ENCODE measurements around the gene PBXIP1. TPM values are rescaled to one million over a fixed set of nuclear protein-coding genes. Genes with fewer than 3 reads are reported as not detected.

Gene PBXIP1, protein sequence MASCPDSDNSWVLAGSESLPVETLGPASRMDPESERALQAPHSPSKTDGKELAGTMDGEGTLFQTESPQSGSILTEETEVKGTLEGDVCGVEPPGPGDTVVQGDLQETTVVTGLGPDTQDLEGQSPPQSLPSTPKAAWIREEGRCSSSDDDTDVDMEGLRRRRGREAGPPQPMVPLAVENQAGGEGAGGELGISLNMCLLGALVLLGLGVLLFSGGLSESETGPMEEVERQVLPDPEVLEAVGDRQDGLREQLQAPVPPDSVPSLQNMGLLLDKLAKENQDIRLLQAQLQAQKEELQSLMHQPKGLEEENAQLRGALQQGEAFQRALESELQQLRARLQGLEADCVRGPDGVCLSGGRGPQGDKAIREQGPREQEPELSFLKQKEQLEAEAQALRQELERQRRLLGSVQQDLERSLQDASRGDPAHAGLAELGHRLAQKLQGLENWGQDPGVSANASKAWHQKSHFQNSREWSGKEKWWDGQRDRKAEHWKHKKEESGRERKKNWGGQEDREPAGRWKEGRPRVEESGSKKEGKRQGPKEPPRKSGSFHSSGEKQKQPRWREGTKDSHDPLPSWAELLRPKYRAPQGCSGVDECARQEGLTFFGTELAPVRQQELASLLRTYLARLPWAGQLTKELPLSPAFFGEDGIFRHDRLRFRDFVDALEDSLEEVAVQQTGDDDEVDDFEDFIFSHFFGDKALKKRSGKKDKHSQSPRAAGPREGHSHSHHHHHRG
- polyA plus RNA-seq (2013, experiment 1 of 2) = 6.7 TPM
- polyA plus RNA-seq (2013, experiment 2 of 2) = 6.1 TPM

DNA sequence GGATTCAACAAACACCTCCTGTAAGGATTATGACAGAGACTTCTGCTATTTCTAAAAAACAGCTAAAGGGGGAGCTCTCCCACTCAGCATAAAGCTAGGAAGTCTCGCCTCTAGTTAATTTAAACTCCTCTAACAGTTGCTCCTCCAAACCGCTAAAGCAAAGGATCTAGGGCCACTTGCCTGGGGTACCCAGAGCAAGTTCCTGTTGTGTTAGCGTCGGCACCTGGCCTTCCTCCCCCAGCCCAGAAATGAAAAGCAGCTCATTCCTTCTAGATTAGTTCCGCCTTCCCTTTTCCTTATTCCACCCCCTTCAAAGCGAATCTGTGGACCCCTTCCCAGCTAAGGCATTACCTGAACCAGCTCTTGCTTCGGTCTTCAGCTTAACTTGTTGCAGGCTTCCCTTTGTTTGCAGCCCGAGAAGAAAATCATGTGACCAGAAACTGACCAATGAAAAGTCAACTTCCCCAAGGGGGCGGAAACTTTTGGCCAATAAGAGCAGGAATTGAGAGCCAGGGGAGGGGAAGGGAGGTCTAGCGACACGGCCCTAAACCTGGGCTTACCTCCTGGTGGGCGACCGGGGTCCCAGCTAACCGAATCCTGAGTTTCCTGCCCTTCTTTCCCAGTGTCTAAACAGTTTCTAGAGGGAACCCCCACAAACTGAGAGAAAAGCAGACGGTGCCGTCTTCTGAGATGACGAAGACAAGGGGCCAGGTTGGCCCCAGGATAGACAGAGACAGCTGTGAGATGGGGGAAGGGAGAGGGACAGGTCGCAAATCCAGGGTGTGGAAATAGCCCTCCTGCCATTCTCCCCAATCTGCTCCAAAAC, at the start of gene PBXIP1:
TSS of gene PBXIP1 (minus strand) at position 382 of the 826 bp plus-strand sequence. CDS start 2,378 bp downstream, outside the sequence.
- Histone ChIP-seq H3K9ac (ENCODE audit: low read length) (peak within 1 kb of the TSS; percentile 85), H3K56ac (ENCODE audit: low read length) (peak within 1 kb of the TSS; percentile 89), H3K79me1 (ENCODE audit: low read length) (peaks cover 7% of the 10 kb centered on the region), H3K27me3 (ENCODE audit: insufficient read depth, low read length, poor library complexity) (no peaks in the 10 kb centered on the region), H4K8ac (ENCODE audit: low read depth, low read length) (peak within 1 kb of the TSS; percentile 31), H2AK5ac (ENCODE audit: low read length) (no peak within 1 kb of the TSS), H3K4me2 (ENCODE audit: low read length) (peak within 1 kb of the TSS; percentile 93), H2BK5ac (ENCODE audit: low read length) (peak within 1 kb of the TSS; percentile 63), H2BK120ac (ENCODE audit: low read depth, low read length) (no peak within 1 kb of the TSS), H3K36me3 (ENCODE audit: control insufficient read depth, insufficient read depth, low read length) (no peaks in the 10 kb centered on the region), H3K79me2 (ENCODE audit: control insufficient read depth, insufficient read depth, low read length) (peaks cover 6% of the 10 kb centered on the region), H3K4me3 (ENCODE audit: low read length) (peak within 1 kb of the TSS; percentile 67), H2BK15ac (replicated peaks; ENCODE audit: low read depth) (no peak within 1 kb of the TSS), H3K27ac (ENCODE audit: low read depth, low read length) (peak within 1 kb of the TSS; percentile 86), H4K5ac (ENCODE audit: low read length) (no peak within 1 kb of the TSS), H3K4me1 (ENCODE audit: control insufficient read depth, low read depth, low read length) (peaks cover 11% of the 10 kb centered on the region), H3K18ac (ENCODE audit: low read length) (peak within 1 kb of the TSS; percentile 21), H3K23ac (ENCODE audit: low read length) (peak within 1 kb of the TSS; percentile 33), H3K4ac (ENCODE audit: low read depth, low read length) (no peak within 1 kb of the TSS)
- peak; percentile 99 for DNase-seq
- no CpG with 5 or more reads among the region's 18 CpGs for WGBS (ENCODE audit: extremely low coverage, insufficient coverage, low lambda C conversion rate)

DNA sequence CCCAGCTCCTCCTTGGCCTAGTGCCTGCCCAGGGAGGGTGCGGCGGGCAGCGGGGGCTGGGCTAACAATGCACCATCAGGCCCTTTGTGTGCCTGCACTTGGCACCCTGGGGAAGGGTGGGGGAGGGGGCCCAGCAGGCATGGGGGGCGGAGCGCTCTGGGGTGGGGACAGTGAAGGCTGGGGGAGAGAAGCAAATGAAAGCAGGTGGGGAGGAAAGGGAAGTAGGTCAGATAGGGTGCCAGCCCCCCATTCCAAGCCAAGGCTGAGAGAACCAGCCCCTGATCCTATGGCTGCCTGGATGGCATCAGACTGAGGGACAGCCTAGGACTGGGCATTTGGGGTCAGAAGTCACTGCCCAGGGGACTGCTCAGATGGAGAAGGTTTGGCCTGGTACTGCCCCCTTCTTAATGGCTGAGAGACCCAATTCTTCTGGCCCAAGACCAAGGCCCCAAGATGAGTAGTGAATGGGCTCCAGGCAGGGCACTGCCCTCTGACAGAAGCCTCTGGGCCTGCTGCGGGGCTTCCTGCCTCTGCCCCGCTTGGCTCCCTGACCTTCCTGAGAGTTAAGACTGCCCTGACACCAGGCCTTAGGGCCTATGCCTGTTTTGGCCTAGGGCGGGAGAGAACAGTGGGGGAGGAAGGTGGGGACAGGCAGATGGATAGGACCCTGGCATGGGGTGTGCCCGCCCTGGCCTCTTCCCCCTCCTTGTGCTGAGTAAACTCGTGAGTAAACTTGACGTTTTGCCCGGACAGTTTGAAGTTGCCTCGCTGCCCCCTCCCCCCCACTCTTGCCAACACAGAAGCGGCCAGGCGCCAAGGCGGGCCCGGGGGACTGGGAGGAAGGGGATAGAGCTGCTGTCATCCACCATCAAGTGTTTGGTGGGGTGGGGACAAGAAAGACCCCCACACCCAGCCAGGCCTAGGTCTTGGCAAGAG, 49.4 kb upstream of the PBXIP1 start:
- no peak overlapping the region for H2BK15ac ChIP-seq (replicated peaks; ENCODE audit: low read depth)
- no peak overlapping the region for H2AK5ac ChIP-seq (ENCODE audit: low read length)
- no peak overlapping the region for H3K4ac ChIP-seq (ENCODE audit: low read depth, low read length)
- H3K4me3 ChIP-seq (ENCODE audit: low read length) = no peak overlapping the region
- H3K27me3 ChIP-seq (ENCODE audit: insufficient read depth, low read length, poor library complexity) = no peaks in the 10 kb centered on the region
- no peak overlapping the region for H3K18ac ChIP-seq (ENCODE audit: low read length)
- H3K36me3 ChIP-seq (ENCODE audit: control insufficient read depth, insufficient read depth, low read length) = no peaks in the 10 kb centered on the region
- peaks cover 15% of the 10 kb centered on the region for H3K4me1 ChIP-seq (ENCODE audit: control insufficient read depth, low read depth, low read length)
- no peak overlapping the region for H3K9ac ChIP-seq (ENCODE audit: low read length)
- peak overlapping the region; percentile 17 for H3K56ac ChIP-seq (ENCODE audit: low read length)
- no peak overlapping the region for H3K27ac ChIP-seq (ENCODE audit: low read depth, low read length)
- H4K8ac ChIP-seq (ENCODE audit: low read depth, low read length) = no peak overlapping the region
- WGBS (ENCODE audit: extremely low coverage, insufficient coverage, low lambda C conversion rate) = no CpG with 5 or more reads among the region's 17 CpGs
- no peak overlapping the region for H4K5ac ChIP-seq (ENCODE audit: low read length)
- peaks cover 21% of the 10 kb centered on the region for H3K79me2 ChIP-seq (ENCODE audit: control insufficient read depth, insufficient read depth, low read length)
- H3K23ac ChIP-seq (ENCODE audit: low read length) = no peak overlapping the region
- no peak for DNase-seq
- no peak overlapping the region for H2BK5ac ChIP-seq (ENCODE audit: low read length)
- no peak overlapping the region for H3K4me2 ChIP-seq (ENCODE audit: low read length)
- H3K79me1 ChIP-seq (ENCODE audit: low read length) = peaks cover 5% of the 10 kb centered on the region
- H2BK120ac ChIP-seq (ENCODE audit: low read depth, low read length) = no peak overlapping the region

DNA sequence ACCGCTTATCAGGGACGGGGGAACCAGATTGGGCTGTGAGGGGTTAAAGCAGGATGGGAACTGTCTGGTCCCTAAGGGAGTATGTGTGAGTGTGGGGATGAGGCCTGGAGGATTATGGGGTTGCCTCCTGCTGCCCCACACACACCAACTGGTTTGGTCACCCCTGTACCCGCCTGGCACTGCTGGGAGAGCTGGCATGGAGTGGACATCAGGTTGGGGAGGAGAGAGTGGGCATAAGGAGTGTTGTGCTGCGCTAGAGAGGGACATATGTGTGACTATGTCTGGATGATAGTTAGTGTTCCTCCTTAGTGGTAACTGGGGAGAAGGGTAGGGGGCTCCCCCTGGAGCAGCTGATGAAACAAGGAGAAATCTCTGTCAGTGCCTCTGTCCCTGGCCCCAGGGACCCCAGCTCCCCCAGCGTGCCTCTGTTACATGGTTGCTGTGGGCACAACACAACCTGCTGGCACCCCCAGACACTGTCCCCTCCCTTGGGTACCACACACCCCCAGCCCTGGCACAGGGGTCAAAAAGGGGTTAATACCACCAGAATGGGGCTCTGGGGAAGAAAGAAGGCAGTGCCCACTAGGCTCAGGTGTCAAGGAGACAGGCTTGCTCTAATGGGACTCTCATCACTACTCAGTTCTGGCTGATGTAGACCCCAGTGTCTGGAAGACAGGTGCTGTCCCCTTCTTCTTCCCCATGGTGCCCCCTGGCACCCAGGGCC, 48.6 kb upstream of the PBXIP1 start:
- peak overlapping the region; percentile 89 for H3K18ac ChIP-seq (ENCODE audit: low read length)
- H3K79me1 ChIP-seq (ENCODE audit: low read length) = peaks cover 5% of the 10 kb centered on the region
- no peak overlapping the region for H4K8ac ChIP-seq (ENCODE audit: low read depth, low read length)
- peak overlapping the region; percentile 99 for H2AK5ac ChIP-seq (ENCODE audit: low read length)
- H3K79me2 ChIP-seq (ENCODE audit: control insufficient read depth, insufficient read depth, low read length) = peaks cover 21% of the 10 kb centered on the region
- peak overlapping the region; percentile 43 for H3K27ac ChIP-seq (ENCODE audit: low read depth, low read length)
- no peak overlapping the region for H2BK120ac ChIP-seq (ENCODE audit: low read depth, low read length)
- peak overlapping the region; percentile 41 for H3K4me3 ChIP-seq (ENCODE audit: low read length)
- H3K27me3 ChIP-seq (ENCODE audit: insufficient read depth, low read length, poor library complexity) = no peaks in the 10 kb centered on the region
- no peak overlapping the region for H2BK15ac ChIP-seq (replicated peaks; ENCODE audit: low read depth)
- peak overlapping the region; percentile 99 for H3K56ac ChIP-seq (ENCODE audit: low read length)
- peak overlapping the region; percentile 51 for H3K4me2 ChIP-seq (ENCODE audit: low read length)
- H4K5ac ChIP-seq (ENCODE audit: low read length) = peak overlapping the region; percentile 33
- DNase-seq = no peak
- H3K4ac ChIP-seq (ENCODE audit: low read depth, low read length) = peak overlapping the region; percentile 76
- H2BK5ac ChIP-seq (ENCODE audit: low read length) = peak overlapping the region; percentile 75
- no CpG with 5 or more reads among the region's 5 CpGs for WGBS (ENCODE audit: extremely low coverage, insufficient coverage, low lambda C conversion rate)
- peak overlapping the region; percentile 97 for H3K9ac ChIP-seq (ENCODE audit: low read length)
- peaks cover 15% of the 10 kb centered on the region for H3K4me1 ChIP-seq (ENCODE audit: control insufficient read depth, low read depth, low read length)
- peak overlapping the region; percentile 97 for H3K23ac ChIP-seq (ENCODE audit: low read length)
- H3K36me3 ChIP-seq (ENCODE audit: control insufficient read depth, insufficient read depth, low read length) = no peaks in the 10 kb centered on the region

DNA sequence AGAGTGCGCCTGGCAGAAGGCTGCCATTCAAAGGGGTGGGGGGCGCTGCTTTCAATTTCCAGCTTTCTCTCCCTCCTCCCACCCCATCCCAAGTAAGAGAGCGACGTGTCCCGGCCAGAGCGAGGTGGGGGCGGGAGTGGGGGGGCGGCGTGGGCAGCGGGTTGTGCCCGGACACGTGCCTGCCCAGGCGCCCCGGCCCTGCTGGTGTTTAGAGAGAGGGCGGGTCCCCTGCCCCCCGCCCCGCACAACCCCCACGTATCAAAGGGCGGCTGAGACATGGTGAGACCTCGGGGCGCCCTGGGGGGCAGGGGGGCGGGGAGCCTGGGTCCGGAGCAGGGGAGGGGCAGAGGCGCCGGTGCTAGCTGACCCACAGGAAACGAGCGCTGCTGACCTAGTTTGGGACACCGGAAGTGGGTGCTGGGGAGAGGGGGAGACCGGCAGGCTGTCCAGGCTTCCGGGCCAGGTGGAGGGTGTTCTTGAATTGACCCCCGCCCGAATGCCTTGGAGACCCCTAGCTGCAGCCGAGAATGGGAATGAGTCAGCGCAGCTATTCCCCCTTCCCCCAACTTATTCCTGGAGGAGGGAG, 48.0 kb upstream of the PBXIP1 start:
- peaks cover 5% of the 10 kb centered on the region for H3K79me1 ChIP-seq (ENCODE audit: low read length)
- H3K4me2 ChIP-seq (ENCODE audit: low read length) = peak overlapping the region; percentile 99
- H2AK5ac ChIP-seq (ENCODE audit: low read length) = no peak overlapping the region
- H3K36me3 ChIP-seq (ENCODE audit: control insufficient read depth, insufficient read depth, low read length) = no peaks in the 10 kb centered on the region
- no peaks in the 10 kb centered on the region for H3K27me3 ChIP-seq (ENCODE audit: insufficient read depth, low read length, poor library complexity)
- peak overlapping the region; percentile 56 for H2BK120ac ChIP-seq (ENCODE audit: low read depth, low read length)
- H3K4me3 ChIP-seq (ENCODE audit: low read length) = peak overlapping the region; percentile 75
- H2BK5ac ChIP-seq (ENCODE audit: low read length) = peak overlapping the region; percentile 75
- no peak overlapping the region for H3K23ac ChIP-seq (ENCODE audit: low read length)
- peak overlapping the region; percentile 76 for H3K4ac ChIP-seq (ENCODE audit: low read depth, low read length)
- peak overlapping the region; percentile 97 for H3K9ac ChIP-seq (ENCODE audit: low read length)
- H2BK15ac ChIP-seq (replicated peaks; ENCODE audit: low read depth) = peak overlapping the region; percentile 14
- H3K27ac ChIP-seq (ENCODE audit: low read depth, low read length) = peak overlapping the region; percentile 43
- peak; percentile 72 for DNase-seq
- peaks cover 14% of the 10 kb centered on the region for H3K4me1 ChIP-seq (ENCODE audit: control insufficient read depth, low read depth, low read length)
- H4K8ac ChIP-seq (ENCODE audit: low read depth, low read length) = no peak overlapping the region
- no CpG with 5 or more reads among the region's 34 CpGs for WGBS (ENCODE audit: extremely low coverage, insufficient coverage, low lambda C conversion rate)
- H4K5ac ChIP-seq (ENCODE audit: low read length) = peak overlapping the region; percentile 33
- peaks cover 21% of the 10 kb centered on the region for H3K79me2 ChIP-seq (ENCODE audit: control insufficient read depth, insufficient read depth, low read length)
- peak overlapping the region; percentile 99 for H3K56ac ChIP-seq (ENCODE audit: low read length)
- peak overlapping the region; percentile 89 for H3K18ac ChIP-seq (ENCODE audit: low read length)
